GM19397 (cell line): ENCODE measurements around the gene RTTN.

ENCODE experiments used
- ATAC-seq: cut with Tn5 transposase; IDR thresholded peaks from one replicate; pipeline ENCODE4 v1.9.1; 2021; ENCODE audit warnings: mild to moderate bottlenecking, moderate library complexity; ENCODE audit not compliant: unreplicated experiment

RTTN gene

GRCh38 chr18:70031221-70031620 is 174.3 kb downstream of the RTTN start:
- no peak for ATAC-seq

- no peak for ATAC-seq
Observed at GRCh38 chr18:70030728-70031127, 174.8 kb downstream of the RTTN start.

GRCh38 chr18:70029163-70029562 is 176.3 kb downstream of the RTTN start:
- ATAC-seq, result peak; percentile 22

GRCh38 chr18:70028734-70029133 is 176.8 kb downstream of the RTTN start:
- ATAC-seq, result peak; percentile 83

- peak; percentile 58 for ATAC-seq
Observed at GRCh38 chr18:70028084-70028483, 177.4 kb downstream of the RTTN start.

GRCh38 chr18:70025580-70025979 is 179.9 kb downstream of the RTTN start:
- ATAC-seq, result no peak

- ATAC-seq, result no peak
Observed at GRCh38 chr18:70024829-70025228, 180.7 kb downstream of the RTTN start.

- no peak for ATAC-seq
Observed at GRCh38 chr18:70024093-70024492, 181.4 kb downstream of the RTTN start.

- ATAC-seq, result no peak
Observed at GRCh38 chr18:70022636-70023035, 182.9 kb downstream of the RTTN start.

- no peak for ATAC-seq
Observed at GRCh38 chr18:70021498-70021897, 184.0 kb downstream of the RTTN start.

- ATAC-seq, result no peak
Observed at GRCh38 chr18:70021043-70021442, 184.4 kb downstream of the RTTN start.

- ATAC-seq, result no peak
Observed at GRCh38 chr18:70019991-70020390, 185.5 kb downstream of the RTTN start.

GRCh38 chr18:70019136-70019535 is 186.4 kb downstream of the RTTN start:
- ATAC-seq, result no peak

- ATAC-seq, result no peak
Observed at GRCh38 chr18:70015127-70015526, 190.4 kb downstream of the RTTN start.

GRCh38 chr18:70005580-70005979 is 199.9 kb downstream of the RTTN start:
- no peak for ATAC-seq

GRCh38 chr18:70004696-70005095 is 200.8 kb downstream of the RTTN start:
- ATAC-seq, result no peak

- ATAC-seq, result no peak
Observed at GRCh38 chr18:69999656-70000055, 205.8 kb downstream of the RTTN start.

- no peak for ATAC-seq
Observed at GRCh38 chr18:69998523-69998987, 206.9 kb downstream of the RTTN start.

- ATAC-seq, result no peak
Observed at GRCh38 chr18:69996951-69997798, 208.3 kb downstream of the RTTN start.

- no peak for ATAC-seq
Observed at GRCh38 chr18:69996417-69996816, 209.1 kb downstream of the RTTN start.

GRCh38 chr18:69995774-69996173 is 209.7 kb downstream of the RTTN start:
- no peak for ATAC-seq

- no peak for ATAC-seq
Observed at GRCh38 chr18:69992776-69993175, 212.7 kb downstream of the RTTN start.

- no peak for ATAC-seq
Observed at GRCh38 chr18:69987870-69988269, 217.6 kb downstream of the RTTN start.
